ENCODE measurements around the gene M1AP. TPM values are rescaled to one million over a fixed set of nuclear protein-coding genes. Genes with fewer than 3 reads are reported as not detected.

The M1AP gene
- total and polyA plus RNA-seq, 9 of the 15 experiments (the other 6 are each of a cell fraction or from before 2014, with no cell fraction given), result 0.06 to 0.33 (median 0.11) TPM; not detected in 4

DNA sequence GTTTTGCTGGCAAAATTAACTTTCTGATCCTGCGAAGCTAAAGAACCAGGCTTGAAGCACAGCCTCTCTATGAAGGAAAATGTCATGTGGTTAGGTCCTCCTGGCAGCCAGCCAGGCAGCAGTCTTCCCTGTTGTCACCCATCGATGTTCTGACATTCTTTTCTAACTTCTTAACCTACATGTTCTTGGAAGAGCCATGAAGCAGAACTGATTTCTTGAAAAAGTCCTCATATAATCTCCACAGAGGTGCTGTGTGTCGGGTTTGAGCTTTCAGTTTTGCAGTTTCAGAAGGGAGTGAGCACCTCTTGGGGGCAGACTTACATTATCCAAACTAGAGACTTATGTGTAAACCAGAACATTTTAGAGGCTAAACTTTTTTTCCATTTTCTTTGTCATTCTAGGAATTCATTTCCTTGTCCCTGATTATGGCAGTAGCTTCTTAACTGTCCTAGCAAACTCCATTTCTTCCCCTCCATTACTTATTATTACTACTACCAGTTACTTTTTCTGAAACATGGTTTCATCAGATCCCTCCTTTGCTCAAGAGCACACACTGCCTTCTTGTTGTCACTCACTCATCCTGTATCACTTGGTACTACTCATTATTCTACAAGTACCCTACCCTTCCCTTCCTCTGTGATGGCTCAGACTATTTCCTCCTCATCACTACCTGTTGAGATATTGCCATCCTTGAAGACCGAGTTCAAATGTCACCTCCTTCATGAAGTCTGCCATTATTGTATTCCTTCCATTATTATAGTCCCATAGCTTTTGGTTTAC, 62.5 kb downstream of the M1AP start:
- Histone ChIP-seq H3K79me2 (ENCODE audit: control insufficient read depth, insufficient read depth, low read length) (no peaks in the 10 kb centered on the region), H3K4me1 (replicated peaks in 1 of 2; ENCODE audit: control insufficient read depth in 2 of 2, insufficient read depth in 2 of 2, low read length in 2 of 2) (peaks cover 3% of the 10 kb centered on the region in 2 experiments; a peak in 3 of 5 replicates), H3K4me2 (ENCODE audit: insufficient read depth, low read length) (peak overlapping the region; percentile 8), H3K27me3 (ENCODE audit: control insufficient read depth in 2 of 2, insufficient read depth in 2 of 2, low read length in 2 of 2) (peaks cover under 1 to 2% of the 10 kb centered on the region in 2 experiments; a peak in 2 of 5 replicates), H3K36me3 (ENCODE audit: control insufficient read depth, insufficient read depth, low read length) (no peaks in the 10 kb centered on the region), H3K4me3 (no peak overlapping the region), H2AFZ (ENCODE audit: low read depth, low read length) (peak overlapping the region; percentile 78), H3K9me3 (replicated peaks; ENCODE audit: control insufficient read depth, insufficient read depth, low read depth, low read length) (no peaks in the 10 kb centered on the region), H3K9me1 (ENCODE audit: control insufficient read depth, insufficient read depth, low read length) (no peaks in the 10 kb centered on the region), H4K20me1 (replicated peaks; ENCODE audit: control insufficient read depth, insufficient read depth, low read length) (no peaks in the 10 kb centered on the region), H3K27ac (ENCODE audit: extremely low read depth, low read depth, low read length) (no peak overlapping the region), H3K9ac (ENCODE audit: insufficient read depth in 1 of 2, low read depth in 2 of 2, low read length in 2 of 2) (peak overlapping the region; percentile 0 to 4; a peak in 2 of 4 replicates)
- BruUV-seq (replicated peaks), result no TSS peak
- POLR2A ChIA-PET, result interaction anchor here (0.8 to 3.4 kb wide), 4 partner anchors 8 to 82 kb away, joined by 3 to 13 read pairs (median 4); no protein-coding TSS in a partner anchor
- CTCF ChIA-PET (ENCODE audit: low intra/inter-chr PET ratio), result interaction anchor here (0.6 kb wide), 1 partner anchor 11 kb away, joined by 4 read pairs; no protein-coding TSS in a partner anchor
- in situ Hi-C loops (cut with MboI) (no loop called here), intact Hi-C loops (cut with micrococcal nuclease) (loop anchor here (2.0 to 10.0 kb wide), 4 partner anchors 53 to 331 kb away; partner anchors contain the start of genes C2orf81 and WDR54)
- DNase-seq (ENCODE audit: extremely low read depth in 1 of 4, low spot score in 3 of 4), result peak in 2 of 4 experiments; percentile 37 to 55
- WGBS (ENCODE audit: insufficient coverage, low coverage, missing lambda C conversion rate), result 22% methylated on average over 4 of the region's 4 CpGs
- FAIRE-seq, result peak; percentile 78
- ATAC-seq, result peak; percentile 74
- TF ChIP-seq RAD51 (IDR thresholded peaks at IDR 0.05; ENCODE audit: borderline replicate concordance, low read depth), result 0 out of 2 replicates have a peak, but pooled peaks have one; percentile 10
- no peak for TF ChIP-seq FOSL1 (tag; conservative IDR thresholded peaks at IDR 0.05)
- TF ChIP-seq PTRF (tag; IDR thresholded peaks at IDR 0.05), result no peak
- no peak for TF ChIP-seq ZNF253 (CRISPR knock-in tag; conservative IDR thresholded peaks at IDR 0.05)
- TF ChIP-seq, protein P1, sequence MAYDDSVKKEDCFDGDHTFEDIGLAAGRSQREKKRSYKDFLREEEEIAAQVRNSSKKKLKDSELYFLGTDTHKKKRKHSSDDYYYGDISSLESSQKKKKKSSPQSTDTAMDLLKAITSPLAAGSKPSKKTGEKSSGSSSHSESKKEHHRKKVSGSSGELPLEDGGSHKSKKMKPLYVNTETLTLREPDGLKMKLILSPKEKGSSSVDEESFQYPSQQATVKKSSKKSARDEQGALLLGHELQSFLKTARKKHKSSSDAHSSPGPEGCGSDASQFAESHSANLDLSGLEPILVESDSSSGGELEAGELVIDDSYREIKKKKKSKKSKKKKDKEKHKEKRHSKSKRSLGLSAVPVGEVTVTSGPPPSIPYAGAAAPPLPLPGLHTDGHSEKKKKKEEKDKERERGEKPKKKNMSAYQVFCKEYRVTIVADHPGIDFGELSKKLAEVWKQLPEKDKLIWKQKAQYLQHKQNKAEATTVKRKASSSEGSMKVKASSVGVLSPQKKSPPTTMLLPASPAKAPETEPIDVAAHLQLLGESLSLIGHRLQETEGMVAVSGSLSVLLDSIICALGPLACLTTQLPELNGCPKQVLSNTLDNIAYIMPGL (CRISPR knock-in tag; IDR thresholded peaks at IDR 0.05), result no peak
- no peak for TF ChIP-seq CAMTA2 (CRISPR knock-in tag; conservative IDR thresholded peaks at IDR 0.05)
- TF ChIP-seq, protein P2, sequence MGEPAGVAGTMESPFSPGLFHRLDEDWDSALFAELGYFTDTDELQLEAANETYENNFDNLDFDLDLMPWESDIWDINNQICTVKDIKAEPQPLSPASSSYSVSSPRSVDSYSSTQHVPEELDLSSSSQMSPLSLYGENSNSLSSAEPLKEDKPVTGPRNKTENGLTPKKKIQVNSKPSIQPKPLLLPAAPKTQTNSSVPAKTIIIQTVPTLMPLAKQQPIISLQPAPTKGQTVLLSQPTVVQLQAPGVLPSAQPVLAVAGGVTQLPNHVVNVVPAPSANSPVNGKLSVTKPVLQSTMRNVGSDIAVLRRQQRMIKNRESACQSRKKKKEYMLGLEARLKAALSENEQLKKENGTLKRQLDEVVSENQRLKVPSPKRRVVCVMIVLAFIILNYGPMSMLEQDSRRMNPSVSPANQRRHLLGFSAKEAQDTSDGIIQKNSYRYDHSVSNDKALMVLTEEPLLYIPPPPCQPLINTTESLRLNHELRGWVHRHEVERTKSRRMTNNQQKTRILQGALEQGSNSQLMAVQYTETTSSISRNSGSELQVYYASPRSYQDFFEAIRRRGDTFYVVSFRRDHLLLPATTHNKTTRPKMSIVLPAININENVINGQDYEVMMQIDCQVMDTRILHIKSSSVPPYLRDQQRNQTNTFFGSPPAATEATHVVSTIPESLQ (CRISPR knock-in tag; IDR thresholded peaks at IDR 0.05), result no peak
- TF ChIP-seq PCBP2 (IDR thresholded peaks at IDR 0.05; ENCODE audit: low read depth, low read length, poor library complexity, severe bottlenecking), result no peak
